ENCODE results near the gene ARHGAP42. TPM values are rescaled to one million over a fixed set of nuclear protein-coding genes. Genes with fewer than 3 reads are reported as not detected.
A peak's percentile ranks its signal among the peaks of the same experiment; 100 is the strongest.

The ARHGAP42 gene
- total RNA-seq, 1 donor from 2014 or later, result 0.10 TPM

DNA sequence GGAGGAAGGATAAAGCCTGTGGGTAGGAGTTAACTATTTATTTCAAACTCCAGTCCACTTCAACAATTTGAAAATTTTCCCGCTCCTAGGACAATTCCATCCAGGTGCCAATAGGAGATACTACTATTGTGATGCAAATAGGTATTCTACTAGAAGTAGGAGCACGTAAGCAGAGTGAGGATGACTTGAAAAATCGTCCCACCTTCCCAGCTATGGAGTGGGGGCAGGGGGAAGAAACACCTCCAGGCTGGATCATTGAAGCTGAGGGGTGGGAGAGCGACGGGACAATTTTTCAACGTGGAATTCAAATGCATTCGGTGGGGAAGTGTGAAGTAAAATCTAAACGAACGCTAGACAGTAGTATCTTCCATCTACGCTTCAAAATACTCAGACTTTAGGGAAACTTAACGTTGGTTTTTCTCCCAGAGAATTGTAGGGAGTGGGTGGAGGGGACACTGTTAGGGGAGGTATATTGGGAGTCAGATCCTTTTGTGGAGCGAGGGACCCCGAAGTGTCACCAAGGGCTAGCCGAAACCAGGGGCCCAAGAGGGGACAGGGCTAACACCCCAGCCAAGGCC is 523 bp upstream of the ARHGAP42 start:
- Mint-ChIP-seq H3K4me3 (peak overlapping the region; percentile 79), H3K9me3 (no peaks in the 10 kb centered on the region), H3K36me3 (ENCODE audit: low read depth) (no peaks in the 10 kb centered on the region), H3K27ac (peak overlapping the region; percentile 55), H3K27me3 (ENCODE audit: insufficient read depth) (peaks cover 26% of the 10 kb centered on the region), H3K4me1 (ENCODE audit: low read depth) (peaks cover 14% of the 10 kb centered on the region)
- intact Hi-C loops (cut with micrococcal nuclease), result no loop called here
- no peak for DNase-seq (ENCODE audit: low spot score)

- H3K27ac Mint-ChIP-seq, result no peak overlapping the region
- intact Hi-C loops (cut with micrococcal nuclease), result no loop called here
- peaks cover 14% of the 10 kb centered on the region for H3K4me1 Mint-ChIP-seq (ENCODE audit: low read depth)
- DNase-seq (ENCODE audit: low spot score), result no peak
- no peaks in the 10 kb centered on the region for H3K36me3 Mint-ChIP-seq (ENCODE audit: low read depth)
- peaks cover 26% of the 10 kb centered on the region for H3K27me3 Mint-ChIP-seq (ENCODE audit: insufficient read depth)
- H3K4me3 Mint-ChIP-seq, result peak overlapping the region; percentile 80
- H3K9me3 Mint-ChIP-seq, result no peaks in the 10 kb centered on the region
Measured at GRCh38 chr11:100687630-100688395, 725 bp downstream of the ARHGAP42 start.

- Mint-ChIP-seq H3K27me3 (ENCODE audit: insufficient read depth) (peaks cover 26% of the 10 kb centered on the region), H3K4me3 (no peak overlapping the region), H3K27ac (no peak overlapping the region), H3K4me1 (ENCODE audit: low read depth) (peaks cover 14% of the 10 kb centered on the region), H3K9me3 (no peaks in the 10 kb centered on the region), H3K36me3 (ENCODE audit: low read depth) (no peaks in the 10 kb centered on the region)
- intact Hi-C loops (cut with micrococcal nuclease), result no loop called here
- no peak for DNase-seq (ENCODE audit: low spot score)
Measured at GRCh38 chr11:100689141-100689540, 2.1 kb downstream of the ARHGAP42 start.

DNA sequence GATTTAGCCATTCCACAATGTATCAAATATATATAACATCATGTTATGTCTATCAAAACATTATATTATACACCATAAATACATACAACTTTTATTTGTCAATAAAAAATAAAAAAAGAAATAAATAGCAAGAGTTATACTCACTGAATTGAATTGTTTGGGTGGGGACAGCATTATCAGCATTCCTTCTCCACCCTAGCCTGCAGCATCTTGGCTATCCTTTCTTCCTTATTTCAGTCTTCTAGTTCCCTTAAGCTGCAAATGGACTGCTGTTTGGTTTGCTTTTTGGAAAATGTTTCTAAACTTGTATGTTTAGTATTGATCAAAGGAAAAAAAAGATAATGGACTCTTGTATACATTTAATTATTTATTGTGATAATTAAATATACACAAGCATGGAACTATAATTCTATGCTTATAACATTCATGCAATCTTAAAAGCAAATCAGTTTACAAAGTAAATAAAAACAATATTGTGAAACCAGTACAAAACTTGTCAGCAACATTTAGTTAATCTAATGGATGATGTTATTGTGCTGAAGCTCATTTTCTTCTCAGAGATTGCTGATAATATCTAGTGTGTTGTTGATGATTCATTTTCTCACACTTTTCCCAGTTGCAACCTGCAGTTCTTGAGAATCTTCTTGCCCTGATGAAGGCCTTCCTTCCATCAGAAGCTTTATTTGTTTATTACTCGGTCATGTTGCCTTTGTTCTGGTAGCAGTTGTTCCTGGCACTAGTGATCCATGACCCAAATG is 5.0 kb downstream of the ARHGAP42 start:
- H3K36me3 Mint-ChIP-seq (ENCODE audit: low read depth), result no peaks in the 10 kb centered on the region
- intact Hi-C loops (cut with micrococcal nuclease), result no loop called here
- H3K4me1 Mint-ChIP-seq (ENCODE audit: low read depth), result peaks cover 8% of the 10 kb centered on the region
- no peak for DNase-seq (ENCODE audit: low spot score)
- no peak overlapping the region for H3K4me3 Mint-ChIP-seq
- H3K9me3 Mint-ChIP-seq, result no peaks in the 10 kb centered on the region
- peaks cover 18% of the 10 kb centered on the region for H3K27me3 Mint-ChIP-seq (ENCODE audit: insufficient read depth)
- no peak overlapping the region for H3K27ac Mint-ChIP-seq

DNA sequence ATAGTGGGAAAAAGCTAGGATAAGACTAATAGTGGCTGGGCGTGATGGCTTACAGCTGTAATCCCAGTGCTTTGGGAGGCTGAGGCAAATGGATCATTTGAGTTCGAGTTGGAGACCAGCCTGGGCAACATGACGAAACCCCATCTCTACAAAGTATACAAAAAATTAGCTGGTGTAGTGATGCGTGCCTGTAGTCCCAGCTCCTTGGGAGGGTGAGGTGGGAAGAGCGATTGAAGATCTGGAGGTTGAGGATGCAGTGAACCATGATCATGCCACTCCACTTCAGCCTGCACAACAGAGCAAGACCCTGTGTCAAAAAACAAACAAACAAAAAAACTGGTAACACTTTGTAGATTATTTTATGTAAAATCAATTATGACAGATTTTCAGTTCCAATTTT is 8.8 kb downstream of the ARHGAP42 start:
- intact Hi-C loops (cut with micrococcal nuclease), result no loop called here
- H3K4me1 Mint-ChIP-seq (ENCODE audit: low read depth), result no peaks in the 10 kb centered on the region
- H3K9me3 Mint-ChIP-seq, result no peaks in the 10 kb centered on the region
- H3K36me3 Mint-ChIP-seq (ENCODE audit: low read depth), result no peaks in the 10 kb centered on the region
- H3K4me3 Mint-ChIP-seq, result no peak overlapping the region
- no peak for DNase-seq (ENCODE audit: low spot score)
- H3K27me3 Mint-ChIP-seq (ENCODE audit: insufficient read depth), result no peaks in the 10 kb centered on the region
- H3K27ac Mint-ChIP-seq, result no peak overlapping the region

DNA sequence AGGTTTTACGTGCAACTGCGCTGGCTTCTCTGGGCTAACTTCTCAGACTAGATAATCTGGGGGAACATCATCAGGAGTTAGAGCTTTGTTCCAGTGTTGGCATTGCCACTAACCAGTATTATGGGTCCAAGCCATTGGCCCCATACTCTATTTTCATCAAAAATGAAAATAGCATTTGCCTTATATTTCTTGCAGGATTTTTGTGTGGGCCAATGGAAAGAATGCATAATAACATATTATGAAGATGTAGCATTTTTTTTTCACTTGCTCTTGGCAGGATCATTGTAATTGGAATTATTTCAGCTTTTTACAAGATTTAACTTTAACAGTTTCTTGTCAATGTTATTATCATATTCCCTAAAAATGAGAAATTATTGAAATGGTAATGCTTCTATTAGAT is 16.1 kb downstream of the ARHGAP42 start:
- no peak for DNase-seq (ENCODE audit: low spot score)
- Mint-ChIP-seq H3K4me1 (ENCODE audit: low read depth) (no peaks in the 10 kb centered on the region), H3K9me3 (no peaks in the 10 kb centered on the region), H3K36me3 (ENCODE audit: low read depth) (no peaks in the 10 kb centered on the region), H3K4me3 (no peak overlapping the region), H3K27me3 (ENCODE audit: insufficient read depth) (no peaks in the 10 kb centered on the region), H3K27ac (no peak overlapping the region)
- intact Hi-C loops (cut with micrococcal nuclease), result no loop called here

DNA sequence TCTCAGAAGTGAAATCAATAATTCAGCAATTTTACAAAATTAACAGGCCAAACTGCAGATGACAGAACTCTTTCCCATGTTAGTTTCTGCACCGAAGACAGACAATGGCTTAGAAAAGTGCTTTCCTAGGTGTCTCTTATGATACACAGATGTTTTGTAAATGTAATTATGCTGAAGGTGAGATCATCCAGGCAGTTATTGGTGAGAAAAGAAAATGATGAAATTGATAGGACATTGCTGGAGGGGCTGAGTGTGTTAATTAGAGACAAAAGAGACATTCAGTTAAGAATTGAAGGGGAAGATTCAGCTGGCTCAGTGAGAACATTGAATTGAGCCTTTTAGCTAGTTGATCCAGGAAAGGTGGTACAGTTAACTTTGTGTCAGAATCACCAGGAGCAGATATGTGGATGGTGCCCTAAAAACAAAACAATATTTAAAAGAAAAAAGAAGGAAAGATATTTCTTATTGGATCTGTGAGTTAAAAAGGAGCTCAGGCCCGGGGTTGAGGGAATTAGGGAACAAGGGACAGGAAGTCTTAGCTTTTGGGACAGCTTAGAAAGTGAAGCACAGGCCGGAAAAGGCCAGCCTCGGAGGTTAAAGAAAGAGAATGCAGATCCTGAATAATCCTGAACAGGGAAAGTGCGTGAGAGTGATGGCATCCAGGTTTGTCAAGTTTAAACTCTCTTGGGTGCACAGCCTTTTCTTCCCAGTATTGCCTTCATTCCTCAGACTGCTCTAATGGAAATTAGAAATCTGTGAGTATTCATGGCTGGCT is 16.9 kb downstream of the ARHGAP42 start:
- no peaks in the 10 kb centered on the region for H3K27me3 Mint-ChIP-seq (ENCODE audit: insufficient read depth)

DNA sequence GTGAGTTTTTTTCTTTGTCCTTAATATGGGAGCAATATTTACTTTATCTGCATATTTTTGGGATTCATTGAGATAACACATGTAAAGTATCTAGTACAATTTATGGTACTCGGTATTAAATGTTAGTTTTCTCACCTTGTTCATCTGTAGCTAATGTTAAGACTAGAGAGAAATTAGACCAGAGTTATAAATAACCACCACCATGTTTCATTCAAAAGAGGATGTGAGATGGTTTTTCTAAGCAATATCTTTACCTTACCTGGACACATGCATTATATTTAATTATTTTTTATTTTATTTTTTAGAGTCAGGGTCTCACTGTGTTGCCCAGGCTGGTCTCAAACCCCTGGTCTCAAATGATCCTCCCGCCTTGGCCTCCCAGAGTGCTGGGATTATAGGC is 18.4 kb downstream of the ARHGAP42 start:
- H3K4me3 Mint-ChIP-seq, result no peak overlapping the region
- no peak for DNase-seq (ENCODE audit: low spot score)
- H3K36me3 Mint-ChIP-seq (ENCODE audit: low read depth), result no peaks in the 10 kb centered on the region
- intact Hi-C loops (cut with micrococcal nuclease), result no loop called here
- H3K27me3 Mint-ChIP-seq (ENCODE audit: insufficient read depth), result no peaks in the 10 kb centered on the region
- no peaks in the 10 kb centered on the region for H3K9me3 Mint-ChIP-seq
- H3K4me1 Mint-ChIP-seq (ENCODE audit: low read depth), result no peaks in the 10 kb centered on the region
- no peak overlapping the region for H3K27ac Mint-ChIP-seq

More for the DNA sequence above, 16.9 kb downstream of the ARHGAP42 start:
- H3K9me3 Mint-ChIP-seq, result no peaks in the 10 kb centered on the region
- no peaks in the 10 kb centered on the region for H3K36me3 Mint-ChIP-seq (ENCODE audit: low read depth)
- DNase-seq (ENCODE audit: low spot score), result no peak
- H3K27ac Mint-ChIP-seq, result no peak overlapping the region
- H3K4me1 Mint-ChIP-seq (ENCODE audit: low read depth), result no peaks in the 10 kb centered on the region
- intact Hi-C loops (cut with micrococcal nuclease), result no loop called here
- no peak overlapping the region for H3K4me3 Mint-ChIP-seq

DNA sequence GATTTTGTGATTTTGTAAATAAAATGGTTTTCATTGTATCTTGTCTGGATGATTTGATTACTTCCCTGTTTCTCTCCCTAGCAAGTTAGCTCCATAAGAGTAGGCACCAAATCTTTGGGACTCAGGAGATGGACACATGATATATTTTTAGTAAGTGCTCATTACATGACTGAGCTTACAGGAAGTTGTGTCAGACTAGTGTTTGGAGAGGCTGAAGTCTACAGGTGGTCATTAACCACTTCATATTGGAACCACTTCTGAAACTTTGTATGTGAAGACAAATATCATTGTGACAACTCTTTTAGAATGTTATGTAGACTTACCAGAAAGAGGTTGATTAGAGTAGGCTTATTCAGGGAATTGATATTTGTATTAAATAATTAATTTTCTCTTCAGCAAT is 19.1 kb downstream of the ARHGAP42 start:
- DNase-seq (ENCODE audit: low spot score), result no peak
- intact Hi-C loops (cut with micrococcal nuclease), result no loop called here
- Mint-ChIP-seq H3K27me3 (ENCODE audit: insufficient read depth) (peaks cover under 1% of the 10 kb centered on the region), H3K27ac (no peak overlapping the region), H3K4me3 (no peak overlapping the region), H3K9me3 (no peaks in the 10 kb centered on the region), H3K4me1 (ENCODE audit: low read depth) (no peaks in the 10 kb centered on the region), H3K36me3 (ENCODE audit: low read depth) (no peaks in the 10 kb centered on the region)

GRCh38 chr11:100709233-100709957 is 22.3 kb downstream of the ARHGAP42 start:
- intact Hi-C loops (cut with micrococcal nuclease), result no loop called here
- H3K36me3 Mint-ChIP-seq (ENCODE audit: low read depth), result no peaks in the 10 kb centered on the region
- no peak overlapping the region for H3K27ac Mint-ChIP-seq
- peaks cover 1% of the 10 kb centered on the region for H3K27me3 Mint-ChIP-seq (ENCODE audit: insufficient read depth)
- no peaks in the 10 kb centered on the region for H3K4me1 Mint-ChIP-seq (ENCODE audit: low read depth)
- no peak overlapping the region for H3K4me3 Mint-ChIP-seq
- H3K9me3 Mint-ChIP-seq, result no peaks in the 10 kb centered on the region
- DNase-seq (ENCODE audit: low spot score), result no peak

GRCh38 chr11:100711984-100712383 is 24.9 kb downstream of the ARHGAP42 start:
- H3K36me3 Mint-ChIP-seq (ENCODE audit: low read depth), result no peaks in the 10 kb centered on the region
- intact Hi-C loops (cut with micrococcal nuclease), result loop anchor here (5.0 kb wide), 1 partner anchor 1620 kb away; no protein-coding TSS in a partner anchor
- no peaks in the 10 kb centered on the region for H3K4me1 Mint-ChIP-seq (ENCODE audit: low read depth)

DNA sequence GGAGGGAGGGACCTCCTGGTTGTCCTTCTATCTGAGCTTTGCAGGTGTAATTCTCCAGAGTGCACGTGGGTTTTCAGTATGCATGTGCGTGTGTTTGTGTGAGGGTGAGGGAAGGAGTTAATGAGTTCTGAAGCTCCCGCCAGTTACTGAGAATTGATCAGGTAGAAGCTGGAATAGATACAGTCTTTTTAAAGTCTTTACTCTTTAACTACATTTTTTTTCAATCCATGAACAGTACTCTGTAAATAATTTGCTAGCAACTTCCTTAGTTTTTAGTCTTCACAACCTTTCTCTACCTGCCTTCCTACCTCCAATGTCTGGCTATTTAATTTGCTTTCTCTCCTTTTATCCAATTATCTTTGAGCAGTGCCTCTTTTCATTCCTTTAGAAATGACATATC is 25.5 kb downstream of the ARHGAP42 start:
- no peak for DNase-seq (ENCODE audit: low spot score)
- no peaks in the 10 kb centered on the region for H3K9me3 Mint-ChIP-seq
- H3K27me3 Mint-ChIP-seq (ENCODE audit: insufficient read depth), result peaks cover 1% of the 10 kb centered on the region
- intact Hi-C loops (cut with micrococcal nuclease), result loop anchor here (5.0 kb wide), 1 partner anchor 1620 kb away; no protein-coding TSS in a partner anchor
- no peak overlapping the region for H3K4me3 Mint-ChIP-seq
- no peaks in the 10 kb centered on the region for H3K4me1 Mint-ChIP-seq (ENCODE audit: low read depth)
- H3K36me3 Mint-ChIP-seq (ENCODE audit: low read depth), result no peaks in the 10 kb centered on the region
- H3K27ac Mint-ChIP-seq, result no peak overlapping the region

More at GRCh38 chr11:100711984-100712383, 24.9 kb downstream of the ARHGAP42 start:
- no peak overlapping the region for H3K4me3 Mint-ChIP-seq
- H3K27ac Mint-ChIP-seq, result no peak overlapping the region
- peaks cover 1% of the 10 kb centered on the region for H3K27me3 Mint-ChIP-seq (ENCODE audit: insufficient read depth)
- no peaks in the 10 kb centered on the region for H3K9me3 Mint-ChIP-seq
- no peak for DNase-seq (ENCODE audit: low spot score)
